Lung (tissue), 12 donors: ENCODE data around the gene POU2F1. TPM values are rescaled to one million over a fixed set of nuclear protein-coding genes. Genes with fewer than 3 reads are reported as not detected.

Source experiments
- ATAC-seq: fragments of 200-7000 bp; cut with Tn5 transposase; one replicate; pipeline ENCODE4 v1.9.1; 2020; ENCODE audit warnings: moderate number of reproducible peaks; ENCODE audit not compliant: insufficient read depth, low FRiP score
- DNase-seq, 3 donors: peaks; one replicate each; pipeline ENCODE4 v3.0.0-alpha.2; 2013 to 2017
- H3K27ac ChIP-seq, 2 donors: one replicate each; pipeline ENCODE4 v1.5.1; 2013; ENCODE audit warnings: mild to moderate bottlenecking in 2 of 2, moderate library complexity in 2 of 2, control low read depth in 1 of 2, inconsistent platforms in 1 of 2, low read depth in 1 of 2, low read length in 1 of 2
- H3K27me3 ChIP-seq, 3 donors: one replicate each; pipeline ENCODE4 v1.5.1; 2013; ENCODE audit warnings: low read length in 2 of 3; ENCODE audit not compliant: control insufficient read depth in 3 of 3, insufficient read depth in 3 of 3
- H3K36me3 ChIP-seq, 4 donors: one replicate each; pipeline ENCODE4 v1.5.1; 2013; ENCODE audit warnings: low read length in 4 of 4, mild to moderate bottlenecking in 1 of 4, moderate library complexity in 1 of 4; ENCODE audit not compliant: control insufficient read depth in 4 of 4, insufficient read depth in 4 of 4
- H3K4me1 ChIP-seq, 5 donors: one replicate each; pipeline ENCODE4 v1.5.1; 2013; ENCODE audit warnings: low read length in 5 of 5, mild to moderate bottlenecking in 2 of 5, moderate library complexity in 1 of 5; ENCODE audit not compliant: control insufficient read depth in 5 of 5, insufficient read depth in 5 of 5
- H3K4me3 ChIP-seq: one replicate; pipeline ENCODE4 v1.5.1; 2013; ENCODE audit warnings: mild to moderate bottlenecking, control low read depth, moderate library complexity
- H3K9ac ChIP-seq, 2 donors: one replicate each; pipeline ENCODE4 v1.5.1; 2013; ENCODE audit warnings: low read length in 2 of 2, control low read depth in 1 of 2; ENCODE audit not compliant: insufficient read depth in 1 of 2
- H3K9me3 ChIP-seq, 4 donors: one replicate each; pipeline ENCODE4 v1.5.1; 2013; ENCODE audit warnings: low read length in 3 of 4, mild to moderate bottlenecking in 1 of 4, moderate library complexity in 1 of 4; ENCODE audit not compliant: control insufficient read depth in 4 of 4, insufficient read depth in 3 of 4
- WGBS, 2 donors: extraction: QIAGEN DNeasy Blood & Tissue Kit; methylation state at CpG; one replicate each; pipeline ENCODE4 v1.1.7; 2013; 5-methylcytosine and 5-hydroxymethylcytosine counted together
- polyA plus RNA-seq, 2 donors: library from polyadenylated mRNA; stranded (reverse); fragments of 200-250 nt; gene quantifications; one replicate each; pipeline ENCODE4 v1.2.1, GENCODE V29; 2013
- total RNA-seq, 2 donors: library from RNA; depleted of rRNA in 1 of 2; stranded (reverse); fragments of >200 nt in 1 of 2; gene quantifications; one replicate each; pipeline ENCODE4 v1.2.1, GENCODE V29; 2014 to 2021
- TF ChIP-seq, protein P1 (sequence below): IDR thresholded peaks from 2 replicates; pipeline ENCODE4 v1.5.1; 2012; ENCODE audit warnings: mild to moderate bottlenecking; ENCODE audit errors: control extremely low read depth, extremely low read depth
- donor health status: control.
- donor health status: control.
- donor health status: Bipolar disorder and iron deficiency.
- donor health status: healthy.
- donor health status: DM: yes; HTN: yes; CAD: no.

POU2F1 gene
- total and polyA plus RNA-seq, 4 donors, result 2.0 to 34.4 (median 8.7) TPM

DNA sequence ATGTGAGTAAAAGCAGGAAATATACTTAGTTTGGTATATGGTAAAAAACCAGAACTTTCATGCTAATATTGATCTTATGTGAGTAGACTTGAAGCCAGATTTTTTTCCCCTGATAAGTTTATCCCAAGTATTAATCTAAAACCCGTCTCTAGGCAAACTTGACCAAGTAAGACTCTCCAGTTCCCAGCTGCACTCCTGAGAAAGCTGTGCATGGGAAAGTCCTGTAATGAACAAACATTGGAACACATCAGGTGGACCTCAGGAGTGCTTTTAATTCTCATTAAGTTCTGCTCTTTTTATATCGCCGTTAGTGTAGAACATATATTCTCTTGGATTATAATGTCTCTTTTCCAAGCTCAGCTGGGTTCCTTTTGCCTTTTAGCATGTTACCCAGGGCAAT lies 192.6 kb downstream of the POU2F1 start:
- H3K4me1 ChIP-seq, result peaks cover 0 to 9% (median 0%) of the 10 kb centered on the region in 5 donors
- no peak overlapping the region for H3K9ac ChIP-seq
- DNase-seq (no peak), ATAC-seq (no peak)
- 78 to 88% methylated on average over 3 of the region's 3 CpGs for WGBS, 2 donors
- H3K9me3 ChIP-seq, result no peaks in the 10 kb centered on the region
- no peaks in the 10 kb centered on the region for H3K27me3 ChIP-seq
- no peak overlapping the region for H3K4me3 ChIP-seq
- TF ChIP-seq, protein P1, sequence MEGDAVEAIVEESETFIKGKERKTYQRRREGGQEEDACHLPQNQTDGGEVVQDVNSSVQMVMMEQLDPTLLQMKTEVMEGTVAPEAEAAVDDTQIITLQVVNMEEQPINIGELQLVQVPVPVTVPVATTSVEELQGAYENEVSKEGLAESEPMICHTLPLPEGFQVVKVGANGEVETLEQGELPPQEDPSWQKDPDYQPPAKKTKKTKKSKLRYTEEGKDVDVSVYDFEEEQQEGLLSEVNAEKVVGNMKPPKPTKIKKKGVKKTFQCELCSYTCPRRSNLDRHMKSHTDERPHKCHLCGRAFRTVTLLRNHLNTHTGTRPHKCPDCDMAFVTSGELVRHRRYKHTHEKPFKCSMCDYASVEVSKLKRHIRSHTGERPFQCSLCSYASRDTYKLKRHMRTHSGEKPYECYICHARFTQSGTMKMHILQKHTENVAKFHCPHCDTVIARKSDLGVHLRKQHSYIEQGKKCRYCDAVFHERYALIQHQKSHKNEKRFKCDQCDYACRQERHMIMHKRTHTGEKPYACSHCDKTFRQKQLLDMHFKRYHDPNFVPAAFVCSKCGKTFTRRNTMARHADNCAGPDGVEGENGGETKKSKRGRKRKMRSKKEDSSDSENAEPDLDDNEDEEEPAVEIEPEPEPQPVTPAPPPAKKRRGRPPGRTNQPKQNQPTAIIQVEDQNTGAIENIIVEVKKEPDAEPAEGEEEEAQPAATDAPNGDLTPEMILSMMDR, result no peak
- H3K27ac ChIP-seq, result no peak overlapping the region
- H3K36me3 ChIP-seq, result peaks cover 12 to 22% (median 14%) of the 10 kb centered on the region in 4 donors

DNA sequence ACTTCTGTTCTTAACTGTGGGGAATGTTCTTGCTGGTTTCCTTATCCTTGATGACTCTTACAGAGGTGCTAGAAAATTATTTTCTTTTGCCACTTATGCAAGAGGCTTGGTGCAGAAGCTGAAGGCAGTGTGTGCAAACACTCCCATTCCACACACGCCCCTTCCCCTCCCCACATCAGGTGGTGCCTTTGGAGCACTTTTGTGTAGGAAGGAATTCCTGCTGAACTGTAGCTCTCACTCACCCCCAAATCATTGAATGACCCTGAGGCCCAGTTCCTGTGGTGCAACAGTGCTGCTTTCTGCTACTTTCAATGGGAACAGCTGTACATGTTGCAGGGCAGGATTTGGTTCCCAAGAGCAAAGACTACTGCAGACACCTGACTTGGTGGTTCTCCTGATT lies 195.8 kb downstream of the POU2F1 start:
- H3K27ac ChIP-seq, result no peak overlapping the region
- 59 to 87% methylated on average over 1 of the region's 1 CpG for WGBS, 2 donors
- no peaks in the 10 kb centered on the region for H3K27me3 ChIP-seq
- no peak overlapping the region for H3K4me3 ChIP-seq
- no peaks in the 10 kb centered on the region for H3K9me3 ChIP-seq
- TF ChIP-seq, protein P1, result no peak
- H3K36me3 ChIP-seq, result peaks cover 12 to 23% (median 13%) of the 10 kb centered on the region in 4 donors
- peaks cover 0 to 9% (median 0%) of the 10 kb centered on the region in 5 donors for H3K4me1 ChIP-seq
- peak; percentile 38 to 76 (median 62) for DNase-seq
- ATAC-seq, result peak; percentile 85
- no peak overlapping the region for H3K9ac ChIP-seq

DNA sequence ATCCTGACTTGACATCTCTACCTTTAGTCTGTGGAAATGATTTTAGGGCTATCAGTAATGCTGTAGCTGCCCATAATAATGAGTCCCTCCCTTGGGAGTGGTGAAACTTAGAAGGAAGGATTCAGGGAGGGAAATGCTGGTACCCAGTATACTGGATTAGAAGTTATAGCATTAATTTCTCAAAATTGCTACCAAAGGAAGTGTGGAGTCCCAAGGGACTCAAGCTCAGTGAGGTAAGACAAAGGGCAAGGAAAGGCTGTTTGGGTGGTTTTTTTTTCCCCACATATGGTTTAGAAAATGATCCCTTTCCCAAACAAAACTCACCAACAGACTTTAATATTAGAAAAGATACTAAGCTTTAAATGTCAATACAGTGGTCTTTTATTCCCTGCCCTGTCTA lies 197.7 kb downstream of the POU2F1 start:
- peaks cover 0 to 9% (median 0%) of the 10 kb centered on the region in 5 donors for H3K4me1 ChIP-seq
- no peak for DNase-seq

DNA sequence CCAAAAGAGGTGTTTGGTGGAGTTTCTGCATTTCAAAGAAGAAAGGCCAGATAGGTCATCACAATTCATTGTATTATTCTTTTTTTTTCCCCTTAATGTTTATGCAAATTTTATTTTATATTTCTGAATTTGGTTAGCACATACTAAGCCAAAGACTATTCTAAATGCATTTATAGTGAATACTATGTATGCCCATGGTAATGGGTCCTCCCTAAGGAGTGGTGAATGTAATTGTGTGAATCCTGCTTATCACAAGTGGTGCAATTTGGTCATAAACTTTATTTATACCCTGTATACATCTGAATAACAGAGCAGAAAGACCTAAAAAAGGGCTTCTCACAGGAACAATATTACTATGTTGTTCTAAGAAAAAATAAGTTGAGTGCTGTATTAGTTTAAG lies 198.6 kb downstream of the POU2F1 start:
- Histone ChIP-seq H3K9me3 (no peaks in the 10 kb centered on the region), H3K4me1 (peaks cover 0 to 9% (median 0%) of the 10 kb centered on the region in 5 donors), H3K27me3 (no peaks in the 10 kb centered on the region), H3K36me3 (peaks cover 2 to 12% (median 9%) of the 10 kb centered on the region in 4 donors), H3K9ac (no peak overlapping the region), H3K4me3 (no peak overlapping the region), H3K27ac (no peak overlapping the region)
- DNase-seq (no peak), ATAC-seq (no peak)
- TF ChIP-seq, protein P1, result no peak

More for the DNA sequence above, 197.7 kb downstream of the POU2F1 start:
- H3K4me3 ChIP-seq, result no peak overlapping the region
- no peaks in the 10 kb centered on the region for H3K27me3 ChIP-seq
- peaks cover 4 to 12% (median 10%) of the 10 kb centered on the region in 4 donors for H3K36me3 ChIP-seq
- TF ChIP-seq, protein P1, result no peak
- no peak overlapping the region for H3K9ac ChIP-seq
- no peaks in the 10 kb centered on the region for H3K9me3 ChIP-seq
- no peak overlapping the region for H3K27ac ChIP-seq
- no peak for ATAC-seq
